Panc1 (cell line): ENCODE results near the gene CBY2. TPM values are rescaled to one million over a fixed set of nuclear protein-coding genes. Genes with fewer than 3 reads are reported as not detected.

Experiments
- ATAC-seq: fragments of 200-7000 bp; cut with Tn5 transposase; 2 replicates; pipeline ENCODE4 v1.9.1; 2020; ENCODE audit warnings: mild to moderate bottlenecking, moderate library complexity
- BruUV-seq: library from RNA; stranded (reverse); fragments of 400-500 nt; replicated peaks from 2 replicates; lab custom pipeline; 2021; lab: Mats Ljungman, UMichigan
- CTCF ChIA-PET: fragments of 300-600 bp; sonication (Branson Sonifier 250); formaldehyde crosslinking; loops from one replicate; lab custom pipeline; 2022; ENCODE audit warnings: antibody characterized with exemption; lab: Charles Lee
- POLR2A ChIA-PET: fragments of 300-600 bp; sonication (Branson Sonifier 250); formaldehyde crosslinking; loops from one replicate; lab custom pipeline; 2022; ENCODE audit warnings: antibody characterized with exemption; lab: Charles Lee
- DNase-seq: peaks from one replicate; pipeline ENCODE4 v3.0.0-alpha.2; 2010; ENCODE audit warnings: low read depth, low spot score
- H3K27ac ChIP-seq: 2 replicates; pipeline ENCODE4 v1.5.1; 2011; ENCODE audit warnings: mild to moderate bottlenecking, low read length, inconsistent platforms
- H3K27me3 ChIP-seq: fragments of 200-500 bp; sonication (Bioruptor generic); 2 replicates; pipeline ENCODE4 v1.6.0; 2014; ENCODE audit warnings: low read length, inconsistent platforms; ENCODE audit not compliant: control insufficient read depth, insufficient read depth
- H3K36me3 ChIP-seq: fragments of 200-500 bp; sonication (Bioruptor generic); 2 replicates; pipeline ENCODE4 v1.5.1; 2014; ENCODE audit warnings: inconsistent platforms, mild to moderate bottlenecking, low read length, moderate library complexity; ENCODE audit not compliant: control insufficient read depth, insufficient read depth
- H3K4me1 ChIP-seq: 2 replicates; pipeline ENCODE4 v1.5.1; 2011; ENCODE audit warnings: inconsistent platforms, mild to moderate bottlenecking, low read length, moderate library complexity; ENCODE audit not compliant: control insufficient read depth, insufficient read depth
- H3K4me3 ChIP-seq, 2 experiments: 2 replicates each; pipeline ENCODE4 v1.5.1; 2011 to 2012; ENCODE audit warnings: low read depth in 2 of 2, low read length in 2 of 2, mild to moderate bottlenecking in 2 of 2, inconsistent platforms in 1 of 2, moderate library complexity in 1 of 2
- H3K9me3 ChIP-seq: fragments of 200-500 bp; sonication (Bioruptor generic); 2 replicates; pipeline ENCODE4 v1.5.1; 2014; ENCODE audit warnings: low read depth, mild to moderate bottlenecking, inconsistent platforms, low read length, moderate library complexity; ENCODE audit not compliant: control insufficient read depth, insufficient read depth
- POLR2AphosphoS5 ChIP-seq: IDR thresholded peaks from 2 replicates; pipeline ENCODE4 v1.6.1; 2012; ENCODE audit warnings: mild to moderate bottlenecking, low read depth, low read length, moderate library complexity
- SIN3A ChIP-seq: IDR thresholded peaks from 2 replicates; pipeline ENCODE4 v1.6.1; 2012; ENCODE audit warnings: low read depth, mild to moderate bottlenecking, low read length, moderate library complexity, borderline replicate concordance; ENCODE audit not compliant: insufficient read depth
- TCF7L2 ChIP-seq: IDR thresholded peaks from 2 replicates; pipeline ENCODE4 v1.6.1; 2011; ENCODE audit warnings: mild to moderate bottlenecking, low read depth, low read length, inconsistent platforms
- in situ Hi-C: cut with HindIII; loops from 2 replicates; pipeline ENCODE4 v1.10.0; 2016; ENCODE audit warnings: low sequenced_read_pairs, low pct_unique_long_range_greater_than_20kb
- intact Hi-C: fragments of 100-400 bp; cut with micrococcal nuclease; formaldehyde crosslinking; loops from one replicate; pipeline ENCODE4 v1.10.0; 2022; ENCODE audit not compliant: unreplicated experiment
- total RNA-seq: library from RNA; stranded (reverse); gene quantifications from one replicate; pipeline ENCODE4 v1.2.1, GENCODE V29; 2021; ENCODE audit not compliant: unreplicated experiment
- TF ChIP-seq, protein P1 (sequence below), 2 experiments: IDR thresholded peaks; 2 replicates each; pipeline ENCODE4 v1.6.1; 2011 to 2012; ENCODE audit warnings: low read depth in 2 of 2, control low read depth in 1 of 2, low read length in 1 of 2, mild to moderate bottlenecking in 1 of 2, moderate library complexity in 1 of 2; ENCODE audit not compliant: insufficient read depth in 1 of 2
- TF ChIP-seq, protein P2 (sequence below): fragments of 450-650 bp; IDR thresholded peaks from 2 replicates; pipeline ENCODE4 v1.5.1; 2017; ENCODE audit warnings: mild to moderate bottlenecking

Gene CBY2
- total RNA-seq, 1 experiment from 2014 or later = not detected

DNA sequence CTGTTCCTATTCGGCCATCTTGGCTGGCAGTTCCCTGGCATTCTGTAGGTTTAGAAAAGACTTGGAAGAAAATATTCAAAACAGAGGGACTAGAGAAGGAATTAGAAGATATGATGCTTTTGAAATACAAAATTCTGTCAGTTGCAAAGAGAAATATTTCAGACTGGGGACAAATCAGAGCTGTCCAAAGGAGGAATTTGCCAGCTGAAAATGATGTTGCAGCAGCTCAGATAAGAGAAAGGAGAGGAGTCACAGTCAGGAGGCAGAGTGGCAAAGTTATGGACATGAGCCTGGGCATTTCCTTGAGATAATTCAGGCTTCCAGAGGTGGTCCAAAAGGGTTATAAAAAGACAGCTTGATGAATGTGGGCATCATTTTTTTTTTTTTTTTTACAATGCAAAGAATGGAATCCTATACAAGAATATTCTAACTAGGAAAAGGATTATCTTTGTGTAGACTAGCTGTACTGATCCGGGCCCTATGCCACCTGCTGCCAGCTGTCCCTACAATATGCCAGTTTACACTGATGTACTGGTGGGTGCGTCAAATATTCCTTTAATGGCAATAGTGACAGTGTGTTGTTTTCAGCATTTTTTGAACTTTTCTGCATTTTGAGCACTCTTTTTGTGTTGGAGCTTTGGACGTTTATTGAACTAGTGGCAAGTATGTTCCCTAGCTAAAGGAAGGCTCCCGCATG is 31.8 kb upstream of the CBY2 start:
- ChIA-PET POLR2A (interaction anchor here (0.6 kb wide), 1 partner anchor 299 kb away, joined by 5 read pairs; no protein-coding TSS in a partner anchor), CTCF (no interaction called here)
- peak overlapping the region in 1 of 2 experiments; percentile 14; a peak in 1 of 4 replicates for H3K4me3 ChIP-seq
- BruUV-seq = no TSS peak
- TF ChIP-seq, protein P1, sequence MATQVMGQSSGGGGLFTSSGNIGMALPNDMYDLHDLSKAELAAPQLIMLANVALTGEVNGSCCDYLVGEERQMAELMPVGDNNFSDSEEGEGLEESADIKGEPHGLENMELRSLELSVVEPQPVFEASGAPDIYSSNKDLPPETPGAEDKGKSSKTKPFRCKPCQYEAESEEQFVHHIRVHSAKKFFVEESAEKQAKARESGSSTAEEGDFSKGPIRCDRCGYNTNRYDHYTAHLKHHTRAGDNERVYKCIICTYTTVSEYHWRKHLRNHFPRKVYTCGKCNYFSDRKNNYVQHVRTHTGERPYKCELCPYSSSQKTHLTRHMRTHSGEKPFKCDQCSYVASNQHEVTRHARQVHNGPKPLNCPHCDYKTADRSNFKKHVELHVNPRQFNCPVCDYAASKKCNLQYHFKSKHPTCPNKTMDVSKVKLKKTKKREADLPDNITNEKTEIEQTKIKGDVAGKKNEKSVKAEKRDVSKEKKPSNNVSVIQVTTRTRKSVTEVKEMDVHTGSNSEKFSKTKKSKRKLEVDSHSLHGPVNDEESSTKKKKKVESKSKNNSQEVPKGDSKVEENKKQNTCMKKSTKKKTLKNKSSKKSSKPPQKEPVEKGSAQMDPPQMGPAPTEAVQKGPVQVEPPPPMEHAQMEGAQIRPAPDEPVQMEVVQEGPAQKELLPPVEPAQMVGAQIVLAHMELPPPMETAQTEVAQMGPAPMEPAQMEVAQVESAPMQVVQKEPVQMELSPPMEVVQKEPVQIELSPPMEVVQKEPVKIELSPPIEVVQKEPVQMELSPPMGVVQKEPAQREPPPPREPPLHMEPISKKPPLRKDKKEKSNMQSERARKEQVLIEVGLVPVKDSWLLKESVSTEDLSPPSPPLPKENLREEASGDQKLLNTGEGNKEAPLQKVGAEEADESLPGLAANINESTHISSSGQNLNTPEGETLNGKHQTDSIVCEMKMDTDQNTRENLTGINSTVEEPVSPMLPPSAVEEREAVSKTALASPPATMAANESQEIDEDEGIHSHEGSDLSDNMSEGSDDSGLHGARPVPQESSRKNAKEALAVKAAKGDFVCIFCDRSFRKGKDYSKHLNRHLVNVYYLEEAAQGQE (IDR thresholded peaks at IDR 0.05; ENCODE audit: insufficient read depth in 1 of 2, low read depth in 2 of 2, low read length in 1 of 2) = no peak
- no peak for TF ChIP-seq SIN3A
- TF ChIP-seq, protein P2, sequence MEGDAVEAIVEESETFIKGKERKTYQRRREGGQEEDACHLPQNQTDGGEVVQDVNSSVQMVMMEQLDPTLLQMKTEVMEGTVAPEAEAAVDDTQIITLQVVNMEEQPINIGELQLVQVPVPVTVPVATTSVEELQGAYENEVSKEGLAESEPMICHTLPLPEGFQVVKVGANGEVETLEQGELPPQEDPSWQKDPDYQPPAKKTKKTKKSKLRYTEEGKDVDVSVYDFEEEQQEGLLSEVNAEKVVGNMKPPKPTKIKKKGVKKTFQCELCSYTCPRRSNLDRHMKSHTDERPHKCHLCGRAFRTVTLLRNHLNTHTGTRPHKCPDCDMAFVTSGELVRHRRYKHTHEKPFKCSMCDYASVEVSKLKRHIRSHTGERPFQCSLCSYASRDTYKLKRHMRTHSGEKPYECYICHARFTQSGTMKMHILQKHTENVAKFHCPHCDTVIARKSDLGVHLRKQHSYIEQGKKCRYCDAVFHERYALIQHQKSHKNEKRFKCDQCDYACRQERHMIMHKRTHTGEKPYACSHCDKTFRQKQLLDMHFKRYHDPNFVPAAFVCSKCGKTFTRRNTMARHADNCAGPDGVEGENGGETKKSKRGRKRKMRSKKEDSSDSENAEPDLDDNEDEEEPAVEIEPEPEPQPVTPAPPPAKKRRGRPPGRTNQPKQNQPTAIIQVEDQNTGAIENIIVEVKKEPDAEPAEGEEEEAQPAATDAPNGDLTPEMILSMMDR = no peak
- TF ChIP-seq POLR2AphosphoS5 = no peak
- TF ChIP-seq TCF7L2 = no peak
- in situ Hi-C loops (no loop called here), intact Hi-C loops (no loop called here)
- DNase-seq = no peak
- no peaks in the 10 kb centered on the region for H3K27me3 ChIP-seq
- no peaks in the 10 kb centered on the region for H3K9me3 ChIP-seq
- H3K36me3 ChIP-seq = no peaks in the 10 kb centered on the region
- no peak overlapping the region for H3K27ac ChIP-seq
- no peaks in the 10 kb centered on the region for H3K4me1 ChIP-seq
- ATAC-seq = no peak

DNA sequence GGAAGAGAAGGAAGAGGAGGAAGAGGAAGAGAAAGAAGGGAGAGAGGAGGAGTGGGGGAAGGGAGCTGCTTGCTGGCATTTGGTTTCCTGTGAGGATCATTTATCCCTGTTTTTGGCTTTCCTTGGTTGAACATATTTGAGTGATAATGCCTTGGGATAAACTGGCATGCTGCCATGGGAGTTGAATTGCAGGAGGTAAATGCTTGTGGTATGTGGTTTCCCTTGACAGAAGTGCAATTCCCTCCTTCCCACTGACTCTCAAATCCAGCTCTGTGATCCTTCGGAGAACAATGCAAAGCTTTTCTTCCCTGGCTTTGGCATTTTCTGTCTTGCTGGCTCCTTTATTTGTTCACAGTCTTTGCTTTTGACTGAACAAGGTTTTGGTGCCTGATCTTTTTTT is 27.2 kb upstream of the CBY2 start:
- DNase-seq (no peak), ATAC-seq (no peak)
- no peak overlapping the region for H3K27ac ChIP-seq
- TF ChIP-seq TCF7L2 (no peak), SIN3A (no peak), POLR2AphosphoS5 (no peak)
- TF ChIP-seq, protein P1 (IDR thresholded peaks at IDR 0.05; ENCODE audit: insufficient read depth in 1 of 2, low read depth in 2 of 2, low read length in 1 of 2) = no peak
- TF ChIP-seq, protein P2 = no peak
- no peak overlapping the region for H3K4me3 ChIP-seq
- H3K9me3 ChIP-seq = no peaks in the 10 kb centered on the region
- H3K36me3 ChIP-seq = no peaks in the 10 kb centered on the region
- no TSS peak for BruUV-seq
- POLR2A ChIA-PET = no interaction called here
- no peaks in the 10 kb centered on the region for H3K4me1 ChIP-seq
- CTCF ChIA-PET = no interaction called here
- intact Hi-C loops (no loop called here), in situ Hi-C loops (no loop called here)
- no peaks in the 10 kb centered on the region for H3K27me3 ChIP-seq
